ENCODE data around the gene USP19.

USP19 gene

GRCh38 chr3:49148159-49148558 is 27.5 kb upstream of the USP19 start:
- Histone ChIP-seq H3K4me3 (no peak overlapping the region), H3K4me2 (peak overlapping the region in 5 of 11 experiments; percentile 14 to 39 (median 19); a peak in 4 of 22 replicates), H3K27ac (no peak overlapping the region), H3K9ac (no peak overlapping the region), H3K4me1 (peaks cover 0 to 6% (median 2%) of the 10 kb centered on the region in 10 experiments; a peak in 4 of 20 replicates), H3K27me3 (no peaks in the 10 kb centered on the region), H3K9me3 (replicated peaks in 1 of 11) (peaks cover 0 to 10% (median 7%) of the 10 kb centered on the region in 11 experiments; a peak in 9 of 22 replicates), H4K20me1 (no peaks in the 10 kb centered on the region), H3K36me3 (no peaks in the 10 kb centered on the region)
- no peak for TF ChIP-seq Cebpa-rat (IDR thresholded peaks at IDR 0.05)

- H4K20me1 ChIP-seq: no peaks in the 10 kb centered on the region
- no peak overlapping the region for H3K4me2 ChIP-seq
- H3K4me3 ChIP-seq: no peak overlapping the region
- H3K27me3 ChIP-seq: no peaks in the 10 kb centered on the region
- H3K9ac ChIP-seq: no peak overlapping the region
- H3K4me1 ChIP-seq: no peaks in the 10 kb centered on the region
- TF ChIP-seq Cebpa-rat (IDR thresholded peaks at IDR 0.05): no peak
- peaks cover 23 to 35% (median 30%) of the 10 kb centered on the region in 11 experiments for H3K9me3 ChIP-seq (replicated peaks in 1 of 11)
- no peak overlapping the region for H3K27ac ChIP-seq
- no peaks in the 10 kb centered on the region for H3K36me3 ChIP-seq
Measured at GRCh38 chr3:49140080-49140479, 19.5 kb upstream of the USP19 start.

GRCh38 chr3:49135499-49135898 is 14.9 kb upstream of the USP19 start:
- no peak overlapping the region for H3K27ac ChIP-seq
- H3K4me1 ChIP-seq: peaks cover 0 to 6% (median 2%) of the 10 kb centered on the region in 10 experiments; a peak in 4 of 20 replicates
- TF ChIP-seq Cebpa-rat (IDR thresholded peaks at IDR 0.05): no peak
- no peak overlapping the region for H3K9ac ChIP-seq
- no peak overlapping the region for H3K4me2 ChIP-seq
- H4K20me1 ChIP-seq: no peaks in the 10 kb centered on the region
- no peaks in the 10 kb centered on the region for H3K36me3 ChIP-seq
- H3K4me3 ChIP-seq: no peak overlapping the region
- H3K27me3 ChIP-seq: no peaks in the 10 kb centered on the region
- peaks cover 0 to under 1% (median 0%) of the 10 kb centered on the region in 11 experiments; a peak in 4 of 22 replicates for H3K9me3 ChIP-seq (replicated peaks in 1 of 11)

GRCh38 chr3:49134471-49135265 is 14.0 kb upstream of the USP19 start:
- H3K27ac ChIP-seq: no peak overlapping the region
- H4K20me1 ChIP-seq: no peaks in the 10 kb centered on the region
- H3K4me1 ChIP-seq: peaks cover 0 to 6% (median 2%) of the 10 kb centered on the region in 10 experiments; a peak in 4 of 20 replicates
- no peaks in the 10 kb centered on the region for H3K27me3 ChIP-seq
- no peaks in the 10 kb centered on the region for H3K9me3 ChIP-seq (replicated peaks in 1 of 11)
- TF ChIP-seq Cebpa-rat (IDR thresholded peaks at IDR 0.05): no peak
- H3K9ac ChIP-seq: no peak overlapping the region
- no peak overlapping the region for H3K4me3 ChIP-seq
- no peaks in the 10 kb centered on the region for H3K36me3 ChIP-seq
- no peak overlapping the region for H3K4me2 ChIP-seq

GRCh38 chr3:49133226-49133951 is 12.8 kb upstream of the USP19 start:
- Histone ChIP-seq H3K4me2 (peak overlapping the region; percentile 34 to 69 (median 52); a peak in 20 of 22 replicates), H3K36me3 (no peaks in the 10 kb centered on the region), H3K4me3 (peak overlapping the region in 2 of 10 experiments; percentile 42 to 44; a peak in 1 of 20 replicates), H3K9me3 (replicated peaks in 1 of 11) (no peaks in the 10 kb centered on the region), H3K4me1 (peaks cover 0 to 10% (median 2%) of the 10 kb centered on the region in 10 experiments; a peak in 5 of 20 replicates), H3K9ac (peak overlapping the region in 7 of 11 experiments; percentile 11 to 66 (median 46); a peak in 7 of 22 replicates), H3K27ac (peak overlapping the region in 1 of 11 experiments; percentile 51; a peak in 3 of 22 replicates), H3K27me3 (no peaks in the 10 kb centered on the region), H4K20me1 (no peaks in the 10 kb centered on the region)
- TF ChIP-seq Cebpa-rat (IDR thresholded peaks at IDR 0.05): no peak

GRCh38 chr3:49132437-49133225 is 12.0 kb upstream of the USP19 start, which contains the start of gene LAMB2:
Gene LAMB2 (minus strand): TSS chr3:49133050. CDS start chr3:49132867, 183 bp downstream.
- Histone ChIP-seq H3K4me1 (peaks cover 0 to 10% (median 2%) of the 10 kb centered on the region in 10 experiments; a peak in 5 of 20 replicates), H3K36me3 (no peaks in the 10 kb centered on the region), H3K9ac (peak within 1 kb of the TSS in 7 of 11 experiments; percentile 11 to 66 (median 46); a peak in 7 of 22 replicates), H4K20me1 (no peaks in the 10 kb centered on the region), H3K9me3 (replicated peaks in 1 of 11) (no peaks in the 10 kb centered on the region), H3K4me3 (peak within 1 kb of the TSS in 2 of 10 experiments; percentile 42 to 44; a peak in 1 of 20 replicates), H3K27ac (peak within 1 kb of the TSS in 1 of 11 experiments; percentile 51; a peak in 3 of 22 replicates), H3K27me3 (no peaks in the 10 kb centered on the region), H3K4me2 (peak within 1 kb of the TSS; percentile 34 to 69 (median 52); a peak in 20 of 22 replicates)
- no peak for TF ChIP-seq Cebpa-rat (IDR thresholded peaks at IDR 0.05)

GRCh38 chr3:49132073-49132436 is 11.4 kb upstream of the USP19 start:
- no peak overlapping the region for H3K4me3 ChIP-seq
- no peak overlapping the region for H3K9ac ChIP-seq
- H3K4me2 ChIP-seq: no peak overlapping the region
- H3K9me3 ChIP-seq (replicated peaks in 1 of 11): no peaks in the 10 kb centered on the region
- H3K27me3 ChIP-seq: no peaks in the 10 kb centered on the region
- H3K27ac ChIP-seq: no peak overlapping the region
- H3K4me1 ChIP-seq: peaks cover 0 to 10% (median 2%) of the 10 kb centered on the region in 10 experiments; a peak in 5 of 20 replicates
- H4K20me1 ChIP-seq: no peaks in the 10 kb centered on the region
- no peak for TF ChIP-seq Cebpa-rat (IDR thresholded peaks at IDR 0.05)
- H3K36me3 ChIP-seq: no peaks in the 10 kb centered on the region

GRCh38 chr3:49131576-49131975 is 11.0 kb upstream of the USP19 start:
- Histone ChIP-seq H3K4me2 (no peak overlapping the region), H3K27ac (no peak overlapping the region), H3K27me3 (no peaks in the 10 kb centered on the region), H3K4me1 (peaks cover 0 to 10% (median 2%) of the 10 kb centered on the region in 10 experiments; a peak in 5 of 20 replicates), H3K9ac (no peak overlapping the region), H3K9me3 (replicated peaks in 1 of 11) (no peaks in the 10 kb centered on the region), H4K20me1 (no peaks in the 10 kb centered on the region), H3K36me3 (no peaks in the 10 kb centered on the region), H3K4me3 (no peak overlapping the region)
- no peak for TF ChIP-seq Cebpa-rat (IDR thresholded peaks at IDR 0.05)

All from BLaER1 treated with 17β-estradiol and CSF1 and Interleukin-3, amounts not matched to agents 10 nM and 100 nM (cell line).